Naive thymus-derived CD4-positive, alpha-beta T cell (primary cell): ENCODE data around the gene MICAL3. TPM values are rescaled to one million over a fixed set of nuclear protein-coding genes. Genes with fewer than 3 reads are reported as not detected.

ENCODE experiments used
- ATAC-seq: fragments of 150-1000 bp; cut with Tn5 transposase; 2 replicates; pipeline ENCODE4 v1.10.0; 2021; ENCODE audit warnings: mild to moderate bottlenecking, moderate library complexity
- CTCF ChIA-PET: fragments of 350-600 bp; sonication (Branson Sonifier 250); formaldehyde crosslinking; loops from one replicate; lab custom pipeline; 2021; ENCODE audit warnings: antibody characterized with exemption; lab: Charles Lee
- POLR2A ChIA-PET: fragments of 350-600 bp; sonication (Branson Sonifier 250); formaldehyde crosslinking; loops from one replicate; lab custom pipeline; 2021; ENCODE audit warnings: antibody characterized with exemption, inconsistent platforms; lab: Charles Lee
- DNase-seq, 9 donors: peaks; one replicate each; pipeline versions ENCODE4 v3.0.0 to v3.0.0-alpha.2; 2020 to 2022; ENCODE audit warnings: mixed read lengths in 1 of 9
- H3K27ac ChIP-seq: one replicate; pipeline ENCODE4 v1.7.0; 2013; ENCODE audit warnings: mild to moderate bottlenecking, low read depth, low read length, moderate library complexity
- H3K27me3 ChIP-seq, 2 donors: one replicate each; pipeline ENCODE4 v1.7.0; 2013; ENCODE audit warnings: low read length in 2 of 2, mild to moderate bottlenecking in 2 of 2, moderate library complexity in 2 of 2; ENCODE audit not compliant: control insufficient read depth in 2 of 2, insufficient read depth in 2 of 2
- H3K36me3 ChIP-seq, 3 experiments: 1 replicate in 2 of 3; 2 replicates in 1 of 3; pipeline ENCODE4 v1.7.0; 2013; ENCODE audit warnings: low read length in 3 of 3, mild to moderate bottlenecking in 3 of 3, moderate library complexity in 1 of 3; ENCODE audit not compliant: insufficient read depth in 3 of 3, control insufficient read depth in 2 of 3
- H3K4me1 ChIP-seq, 2 donors: one replicate each; pipeline ENCODE4 v1.7.0; 2013; ENCODE audit warnings: low read length in 2 of 2, mild to moderate bottlenecking in 2 of 2, moderate library complexity in 1 of 2; ENCODE audit not compliant: control insufficient read depth in 2 of 2, insufficient read depth in 2 of 2
- H3K4me3 ChIP-seq: 2 replicates; pipeline ENCODE4 v1.7.0; 2013; ENCODE audit warnings: mild to moderate bottlenecking, low read length
- H3K9me3 ChIP-seq, 3 experiments: 1 replicate in 2 of 3; 2 replicates in 1 of 3; pipeline ENCODE4 v1.7.0; 2013; ENCODE audit warnings: low read length in 3 of 3; ENCODE audit not compliant: control insufficient read depth in 2 of 3
- H3K27ac Mint-ChIP-seq, 9 donors: one replicate each; pipeline ENCODE4 v1.8.0; 2020 to 2022; ENCODE audit warnings: mixed read lengths in 9 of 9, mild to moderate bottlenecking in 8 of 9, moderate library complexity in 5 of 9, inconsistent platforms in 2 of 9
- H3K27me3 Mint-ChIP-seq, 5 donors: one replicate each; pipeline ENCODE4 v1.8.0; 2021 to 2022; ENCODE audit warnings: mixed read lengths in 5 of 5, mild to moderate bottlenecking in 1 of 5
- H3K36me3 Mint-ChIP-seq, 5 donors: one replicate each; pipeline ENCODE4 v1.8.0; 2020 to 2022; ENCODE audit warnings: mixed read lengths in 5 of 5, mild to moderate bottlenecking in 3 of 5, inconsistent platforms in 1 of 5
- H3K4me1 Mint-ChIP-seq, 7 donors: one replicate each; pipeline ENCODE4 v1.8.0; 2020 to 2022; ENCODE audit warnings: mixed read lengths in 7 of 7, mild to moderate bottlenecking in 3 of 7, inconsistent platforms in 1 of 7
- H3K4me3 Mint-ChIP-seq, 10 donors: one replicate each; pipeline ENCODE4 v1.8.0; 2020 to 2022; ENCODE audit warnings: mild to moderate bottlenecking in 10 of 10, mixed read lengths in 10 of 10, moderate library complexity in 6 of 10, inconsistent platforms in 2 of 10
- H3K9me3 Mint-ChIP-seq, 11 donors: one replicate each; pipeline ENCODE4 v1.8.0; 2020 to 2022; ENCODE audit warnings: mixed read lengths in 11 of 11, mild to moderate bottlenecking in 4 of 11, inconsistent platforms in 1 of 11, moderate library complexity in 1 of 11
- intact Hi-C, 2 donors: fragments of 100-400 bp; cut with micrococcal nuclease; formaldehyde crosslinking; loops; one replicate each; pipeline ENCODE4 v1.15.1; 2023
- polyA plus RNA-seq, 2 donors: library from polyadenylated mRNA; unstranded; fragments of 300-500 nt; fragmentation: Illumina TruSeq; gene quantifications; one replicate each; pipeline ENCODE4 v1.2.3, GENCODE V29; 2021
- total RNA-seq, 6 experiments: library from RNA in 5 of 6; stranded (reverse) in 5 of 6; gene quantifications; 1 replicate in 5 of 6; 2 replicates in 1 of 6; pipeline ENCODE4 v1.2.3 and lab custom pipeline; 2021 to 2026

MICAL3 gene
- total and polyA plus RNA-seq, 7 experiments from 2014 or later = 0.28 to 43.9 (median 11.4) TPM

DNA sequence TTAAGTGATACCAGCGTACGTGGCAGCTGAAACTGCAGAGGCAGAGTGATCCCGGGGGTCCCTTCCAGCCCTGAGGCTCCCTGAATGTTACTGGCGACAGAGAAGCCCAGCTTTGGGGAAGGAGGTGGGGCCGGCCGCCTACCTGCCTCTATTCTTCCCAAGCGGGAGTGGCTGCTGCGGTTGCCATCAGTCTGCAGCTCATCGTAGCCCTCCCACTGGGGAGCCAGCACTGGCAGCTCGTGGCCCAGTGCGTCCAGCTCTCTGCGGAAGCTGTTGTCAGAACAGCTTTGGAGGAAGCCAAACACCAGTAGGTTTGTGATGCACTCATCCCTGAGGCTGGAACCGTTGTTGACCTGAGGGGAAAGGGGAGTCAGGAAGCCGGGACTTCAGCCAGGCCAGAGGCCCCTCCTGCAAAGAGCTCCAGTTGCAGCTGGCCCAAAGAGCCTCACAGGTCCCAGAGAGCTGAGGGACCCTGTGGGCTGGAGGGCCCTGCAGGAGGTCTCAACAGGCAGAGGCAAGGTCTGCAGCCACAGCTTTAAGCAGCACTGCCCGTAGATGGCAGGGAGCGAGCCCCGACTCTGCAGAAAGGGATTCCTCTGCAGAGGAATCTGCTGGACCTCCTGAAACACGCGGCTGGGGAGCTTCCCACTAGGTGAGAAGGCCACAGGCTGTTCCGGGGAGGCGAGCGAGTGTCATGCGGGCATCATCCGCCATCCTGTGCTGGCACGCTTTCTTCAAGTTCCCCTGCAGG is 280.5 kb downstream of the MICAL3 start:
- peak overlapping the region in 4 of 9 donors; percentile 3 to 84 (median 50) for H3K27ac Mint-ChIP-seq
- intact Hi-C loops = loop anchor here (2.0 to 5.0 kb wide), 2 partner anchors 33 to 333 kb away; partner anchors contain the start of gene PEX26 (in 1 of the 2)
- POLR2A ChIA-PET = interaction anchor here (0.6 to 0.9 kb wide), 2 partner anchors 41 to 362 kb away, joined by 3 read pairs; no protein-coding TSS in a partner anchor

DNA sequence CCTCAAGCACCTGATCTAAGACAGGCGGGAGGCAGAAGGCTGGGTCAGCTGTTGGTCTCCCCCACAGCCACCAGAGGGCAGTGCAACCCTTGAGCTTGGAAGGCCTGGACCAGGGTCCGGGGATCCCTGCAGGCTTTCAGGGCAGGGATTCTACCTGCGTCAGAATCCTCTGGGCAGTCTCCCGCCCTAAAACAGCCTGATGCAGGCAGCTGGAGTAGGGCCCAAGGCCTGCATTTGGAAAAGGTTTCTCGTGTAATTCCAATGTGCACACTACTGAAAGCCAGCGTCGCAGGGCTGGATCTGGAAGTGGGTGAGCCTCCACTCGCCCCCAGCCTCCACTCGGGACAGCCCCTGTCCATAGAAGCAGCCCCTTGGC is 281.8 kb downstream of the MICAL3 start:
- peak overlapping the region in 3 of 9 donors; percentile 8 to 67 (median 9) for H3K27ac Mint-ChIP-seq
- intact Hi-C loops = loop anchor here (1.0 to 5.0 kb wide), 4 partner anchors 34 to 335 kb away; partner anchors contain the start of gene PEX26 (in 1 of the 2)
- CTCF ChIA-PET = interaction anchor here (1.0 to 5.4 kb wide), 7 partner anchors 28 to 334 kb away, joined by 3 to 82 read pairs (median 6); partner anchors contain the start of gene PEX26

More for the DNA sequence above, 280.5 kb downstream of the MICAL3 start:
- Histone ChIP-seq H3K9me3 (no peaks in the 10 kb centered on the region), H3K36me3 (peaks cover 0 to 40% (median 0%) of the 10 kb centered on the region in 3 experiments), H3K4me1 (no peaks in the 10 kb centered on the region), H3K27ac (no peak overlapping the region), H3K4me3 (no peak overlapping the region), H3K27me3 (no peaks in the 10 kb centered on the region)
- H3K27me3 Mint-ChIP-seq = no peaks in the 10 kb centered on the region
- H3K9me3 Mint-ChIP-seq = no peaks in the 10 kb centered on the region
- no peak for DNase-seq
- peaks cover 0 to 11% (median 0%) of the 10 kb centered on the region in 5 donors for H3K36me3 Mint-ChIP-seq
- no peak overlapping the region for H3K4me3 Mint-ChIP-seq
- CTCF ChIA-PET = interaction anchor here (0.8 to 5.4 kb wide), 7 partner anchors 9 to 332 kb away, joined by 3 to 82 read pairs (median 4); no protein-coding TSS in a partner anchor
- peaks cover 3 to 11% (median 8%) of the 10 kb centered on the region in 7 donors for H3K4me1 Mint-ChIP-seq
- no peak for ATAC-seq

DNA sequence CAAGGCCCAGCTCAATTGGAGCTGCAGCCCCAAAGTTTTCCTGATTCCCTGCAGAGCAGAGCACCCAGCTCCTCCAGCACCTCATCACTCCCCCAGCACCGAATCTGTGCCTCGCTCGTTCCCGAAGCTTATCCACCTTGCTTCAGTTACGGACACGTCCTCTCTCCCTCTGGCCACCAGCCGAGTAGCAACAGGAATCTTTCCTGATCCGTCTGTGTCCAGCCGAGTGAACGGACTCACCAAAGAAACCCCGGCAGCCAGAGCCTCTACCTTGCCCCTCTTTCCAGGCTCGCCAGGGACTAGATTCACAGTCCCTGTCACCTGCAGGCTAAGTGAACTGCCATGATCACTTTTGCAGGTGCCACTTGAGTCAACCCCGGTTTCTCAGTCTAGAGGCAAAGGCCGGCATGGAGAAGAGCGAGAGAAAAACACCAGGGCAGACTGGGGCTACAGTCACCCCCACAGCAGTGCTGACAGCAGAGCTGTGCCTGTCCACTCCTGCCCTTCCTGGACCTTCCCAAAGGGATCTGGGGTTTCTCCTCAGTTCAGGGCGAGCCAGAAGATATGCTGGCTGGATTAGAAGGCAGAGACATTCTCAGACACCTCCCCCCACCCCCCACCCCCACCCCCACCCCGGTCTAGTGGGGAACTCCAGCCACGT is 282.4 kb downstream of the MICAL3 start:
- peaks cover 0 to 20% (median 5%) of the 10 kb centered on the region in 5 donors for H3K36me3 Mint-ChIP-seq
- ChIA-PET POLR2A (interaction anchor here (1.2 kb wide), 1 partner anchor 44 kb away, joined by 3 read pairs; no protein-coding TSS in a partner anchor), CTCF (interaction anchor here (1.2 to 5.4 kb wide), 5 partner anchors 31 to 335 kb away, joined by 4 to 82 read pairs (median 9); partner anchors contain the start of gene PEX26)
- no peak overlapping the region for H3K4me3 Mint-ChIP-seq
- no peak for DNase-seq
- no peaks in the 10 kb centered on the region for H3K9me3 Mint-ChIP-seq
- no peaks in the 10 kb centered on the region for H3K4me1 ChIP-seq
- no peak for ATAC-seq
- H3K4me1 Mint-ChIP-seq = peaks cover 3 to 11% (median 7%) of the 10 kb centered on the region in 7 donors
- H3K27ac ChIP-seq = no peak overlapping the region
- intact Hi-C loops = loop anchor here (1.0 to 5.0 kb wide), 4 partner anchors 35 to 335 kb away; partner anchors contain the start of gene PEX26 (in 1 of the 2)
- H3K27ac Mint-ChIP-seq = peak overlapping the region in 2 of 9 donors; percentile 43 to 67
- peaks cover 4 to 54% (median 6%) of the 10 kb centered on the region in 3 experiments for H3K36me3 ChIP-seq
- H3K27me3 Mint-ChIP-seq = no peaks in the 10 kb centered on the region
- H3K27me3 ChIP-seq = no peaks in the 10 kb centered on the region
- no peak overlapping the region for H3K4me3 ChIP-seq
- H3K9me3 ChIP-seq = no peaks in the 10 kb centered on the region

More for the DNA sequence above, 281.8 kb downstream of the MICAL3 start:
- POLR2A ChIA-PET = interaction anchor here (1.2 kb wide), 1 partner anchor 44 kb away, joined by 3 read pairs; no protein-coding TSS in a partner anchor
- Histone ChIP-seq H3K27me3 (no peaks in the 10 kb centered on the region), H3K36me3 (peaks cover 4 to 48% (median 6%) of the 10 kb centered on the region in 3 experiments), H3K4me1 (no peaks in the 10 kb centered on the region), H3K9me3 (no peaks in the 10 kb centered on the region), H3K4me3 (no peak overlapping the region), H3K27ac (no peak overlapping the region)
- H3K4me3 Mint-ChIP-seq = no peak overlapping the region
- peaks cover 3 to 11% (median 7%) of the 10 kb centered on the region in 7 donors for H3K4me1 Mint-ChIP-seq
- peaks cover 0 to 20% (median 5%) of the 10 kb centered on the region in 5 donors for H3K36me3 Mint-ChIP-seq
- ATAC-seq (peak; percentile 86), DNase-seq (peak; percentile 32 to 72 (median 53))
- no peaks in the 10 kb centered on the region for H3K27me3 Mint-ChIP-seq
- H3K9me3 Mint-ChIP-seq = no peaks in the 10 kb centered on the region

DNA sequence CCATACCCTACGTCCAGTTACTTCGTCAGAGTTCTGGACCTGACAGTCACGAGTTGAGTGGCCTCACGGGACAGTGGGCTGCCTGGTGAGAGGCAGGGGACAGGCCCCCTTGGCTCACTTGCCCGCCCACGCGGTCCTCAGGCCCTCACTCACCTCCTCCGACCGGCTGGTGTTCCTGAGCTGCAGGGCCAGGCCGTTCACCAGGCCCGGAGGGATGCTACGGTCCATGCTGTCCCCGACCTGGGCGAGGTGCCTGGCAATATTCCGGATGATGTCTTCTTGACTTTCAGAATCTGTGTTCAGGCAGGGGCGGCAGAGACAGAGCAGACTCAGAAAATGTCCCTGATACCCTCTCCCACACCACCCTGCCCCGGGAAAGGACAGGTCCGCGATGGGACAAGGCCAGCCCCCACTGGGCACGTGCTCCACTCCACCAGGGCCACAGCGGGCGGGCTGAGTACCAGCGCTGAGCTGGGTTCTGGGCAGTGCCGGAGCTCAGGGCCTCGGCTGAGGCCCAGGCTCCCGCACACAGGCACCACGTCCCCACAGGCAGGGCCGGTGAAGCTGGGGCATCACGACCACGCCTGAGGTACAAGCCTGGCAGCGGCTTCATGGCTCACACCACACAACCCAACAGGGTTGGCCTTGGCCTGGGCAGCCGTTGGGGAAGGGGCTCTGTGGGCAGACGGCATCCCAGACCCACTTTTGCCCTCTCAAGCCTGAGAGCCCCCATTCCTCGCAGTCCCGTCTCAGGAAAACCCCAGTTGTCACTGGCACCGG is 285.0 kb downstream of the MICAL3 start:
- no peak overlapping the region for H3K4me3 ChIP-seq
- peaks cover 6 to 71% (median 9%) of the 10 kb centered on the region in 3 experiments for H3K36me3 ChIP-seq
- Mint-ChIP-seq H3K4me3 (no peak overlapping the region), H3K4me1 (peaks cover 0 to 9% (median 4%) of the 10 kb centered on the region in 7 donors), H3K27ac (no peak overlapping the region), H3K36me3 (peaks cover 0 to 17% (median 5%) of the 10 kb centered on the region in 5 donors), H3K27me3 (no peaks in the 10 kb centered on the region), H3K9me3 (no peaks in the 10 kb centered on the region)
- ChIA-PET POLR2A (no interaction called here), CTCF (interaction anchor here (0.7 to 5.4 kb wide), 3 partner anchors 15 to 336 kb away, joined by 3 to 82 read pairs (median 9); no protein-coding TSS in a partner anchor)
- no peaks in the 10 kb centered on the region for H3K27me3 ChIP-seq
- intact Hi-C loops = no loop called here
- H3K4me1 ChIP-seq = peaks cover 0 to 1% of the 10 kb centered on the region in 2 donors
- ATAC-seq (no peak), DNase-seq (no peak)
- no peaks in the 10 kb centered on the region for H3K9me3 ChIP-seq
- no peak overlapping the region for H3K27ac ChIP-seq

DNA sequence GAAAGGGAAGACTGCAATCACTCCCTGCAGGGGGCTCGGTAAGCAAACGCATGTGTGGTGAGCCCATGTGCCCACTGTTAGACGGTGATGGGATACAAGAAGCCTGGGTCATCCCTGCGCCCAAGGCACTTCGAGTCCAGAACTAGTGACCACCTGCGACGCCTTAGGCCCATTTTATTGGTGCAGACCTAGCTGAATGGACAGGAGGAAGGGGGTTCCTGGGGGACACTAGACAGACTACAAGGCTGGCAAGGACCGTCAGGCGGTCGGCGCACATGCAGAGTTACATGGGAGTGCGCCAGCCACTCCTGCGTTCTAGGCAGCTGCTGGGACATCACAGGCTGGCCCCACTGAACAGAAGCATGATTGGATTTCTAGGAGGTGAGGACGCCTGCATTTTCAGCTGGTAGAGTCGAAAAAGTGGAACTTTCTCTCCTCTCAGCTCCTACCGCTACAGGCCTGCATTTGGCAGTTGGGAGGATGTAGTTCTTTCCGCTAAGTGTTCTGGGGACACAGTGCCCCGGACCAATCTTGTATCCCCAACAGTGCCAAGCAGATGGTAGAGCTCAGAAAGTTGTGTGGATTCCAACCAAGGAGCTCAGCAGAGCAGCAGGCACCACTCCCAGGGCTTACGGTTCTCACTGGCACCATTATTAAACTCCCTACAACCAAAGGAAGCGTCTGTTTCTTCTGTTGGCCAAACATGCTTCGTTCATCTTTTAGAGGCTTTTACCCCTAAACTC is 285.8 kb downstream of the MICAL3 start:
- ATAC-seq (no peak), DNase-seq (no peak)
- Histone ChIP-seq H3K9me3 (no peaks in the 10 kb centered on the region), H3K4me1 (peaks cover 0 to 3% of the 10 kb centered on the region in 2 donors), H3K27me3 (no peaks in the 10 kb centered on the region), H3K36me3 (peaks cover 6 to 70% (median 9%) of the 10 kb centered on the region in 3 experiments), H3K4me3 (no peak overlapping the region), H3K27ac (no peak overlapping the region)
- Mint-ChIP-seq H3K36me3 (peaks cover 3 to 20% (median 5%) of the 10 kb centered on the region in 5 donors), H3K27ac (peak overlapping the region in 2 of 9 donors; percentile 34 to 36), H3K27me3 (no peaks in the 10 kb centered on the region), H3K4me1 (peaks cover 4 to 16% (median 10%) of the 10 kb centered on the region in 7 donors), H3K9me3 (no peaks in the 10 kb centered on the region), H3K4me3 (no peak overlapping the region)
- ChIA-PET CTCF (interaction anchor here (0.7 to 1.3 kb wide), 2 partner anchors 16 to 337 kb away, joined by 3 to 9 read pairs; no protein-coding TSS in a partner anchor), POLR2A (no interaction called here)
- intact Hi-C loops = no loop called here
